Kidney tubule cell (primary cell): ENCODE results near the gene AKAP13.
"Not testable (repeated sequence)": the region's sequence is repeated elsewhere in the genome, so short reads cannot be mapped to it uniquely, and the experiment has no call there.

Source experiments
- DNase-seq: peaks from one replicate; pipeline ENCODE4 v3.0.0-alpha.2; 2018; ENCODE audit warnings: low spot score

The AKAP13 gene

GRCh38 chr15:85625166-85625830, 244.9 kb downstream of the AKAP13 start:
- DNase-seq: no peak

DNA sequence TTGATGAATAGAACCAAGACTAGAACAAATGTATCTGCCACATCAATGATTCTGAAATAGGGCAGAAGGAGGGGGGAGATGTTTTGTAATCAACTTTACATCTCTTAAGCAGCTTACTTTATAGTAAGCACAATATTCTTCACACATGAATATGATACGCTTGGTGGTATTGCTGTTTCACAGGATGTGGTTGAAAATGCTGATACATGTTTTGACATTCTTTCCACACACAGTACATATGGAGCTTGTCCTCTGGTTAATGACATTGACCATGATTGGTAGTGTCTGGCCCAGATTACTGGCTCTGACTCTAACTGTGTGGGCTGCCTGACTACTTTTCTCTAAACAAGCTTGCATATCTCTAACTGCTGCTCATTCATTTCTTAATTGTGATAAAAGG, 245.5 kb downstream of the AKAP13 start:
- DNase-seq: no peak

- DNase-seq: no peak
Observed at GRCh38 chr15:85627213-85627935, 247.0 kb downstream of the AKAP13 start.

- no peak for DNase-seq
Observed at GRCh38 chr15:85630311-85630710, 249.9 kb downstream of the AKAP13 start.

GRCh38 chr15:85631018-85631417, 250.6 kb downstream of the AKAP13 start:
- no peak for DNase-seq

DNA sequence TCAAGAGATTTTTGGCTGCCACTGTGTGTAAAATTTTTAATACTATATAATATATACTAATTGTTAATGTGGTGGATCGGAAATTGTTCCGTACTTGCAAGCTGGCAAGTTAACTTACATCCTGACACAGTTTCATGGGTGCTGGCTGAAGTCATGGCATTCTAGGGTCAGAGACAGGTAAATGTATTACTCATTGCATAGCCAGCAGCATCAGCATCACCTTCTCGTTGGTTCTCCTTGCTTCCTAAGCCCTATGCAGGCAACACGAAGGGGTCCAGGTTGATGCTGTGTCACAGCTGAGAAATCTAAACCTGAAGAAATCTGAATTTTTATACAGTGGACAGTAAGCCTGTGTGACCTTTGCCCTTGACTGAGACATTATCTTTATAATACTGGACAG, 251.6 kb downstream of the AKAP13 start:
- DNase-seq: no peak

GRCh38 chr15:85633859-85634258, 253.5 kb downstream of the AKAP13 start:
- DNase-seq: no peak

- no peak for DNase-seq
Observed at GRCh38 chr15:85636351-85636750, 255.9 kb downstream of the AKAP13 start.

GRCh38 chr15:85639752-85640381, 259.5 kb downstream of the AKAP13 start:
- peak; percentile 39 for DNase-seq

DNA sequence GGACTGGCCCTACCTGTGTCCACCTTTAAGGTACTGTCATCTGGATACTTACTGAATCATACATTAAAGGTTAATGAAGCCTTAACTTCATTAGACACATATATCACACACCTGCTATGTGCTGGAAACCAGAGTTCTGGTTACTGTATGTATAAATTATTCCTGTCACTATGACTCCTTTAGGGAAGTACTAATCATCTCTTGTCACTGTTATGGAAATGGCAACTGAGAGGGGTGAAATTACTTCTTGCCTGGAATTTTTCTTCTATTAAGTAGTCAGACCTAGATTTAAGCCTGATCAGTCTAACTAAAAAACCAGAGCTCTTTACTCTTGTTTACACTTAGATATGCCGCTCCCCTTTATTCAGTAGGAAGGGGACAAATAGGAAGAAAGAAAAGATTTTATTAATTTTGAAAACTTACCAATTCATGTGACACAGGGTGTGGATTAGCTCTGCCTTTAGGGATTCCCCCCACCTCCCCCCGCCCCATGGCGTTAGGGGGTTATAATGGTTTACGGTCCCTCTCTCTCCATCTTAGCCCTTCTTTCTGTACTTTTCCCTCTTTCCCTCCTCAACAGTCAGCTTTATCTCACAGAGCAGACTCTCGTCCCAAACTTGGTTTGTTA, 261.8 kb downstream of the AKAP13 start:
- DNase-seq: peak; percentile 23

DNA sequence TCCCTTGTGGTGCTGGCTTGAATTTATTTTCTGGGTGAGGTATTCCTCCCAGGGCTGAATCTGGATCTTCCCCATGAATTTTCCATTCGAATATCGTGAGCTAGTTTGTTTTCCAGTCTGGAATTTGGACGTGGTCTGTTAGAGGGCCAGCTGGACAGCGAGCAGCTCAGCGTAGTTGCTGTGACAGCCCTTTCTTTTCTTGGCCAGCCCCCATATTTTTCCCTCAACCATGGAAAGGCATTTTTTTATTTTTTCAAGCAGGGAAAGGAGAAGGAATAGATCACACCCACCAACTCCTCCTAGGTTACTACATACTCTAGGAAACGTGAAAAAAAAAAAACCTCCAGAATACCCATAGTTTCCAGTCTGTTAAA, 262.3 kb downstream of the AKAP13 start:
- DNase-seq: no peak

GRCh38 chr15:85646538-85647091, 266.2 kb downstream of the AKAP13 start:
- peak; percentile 89 for DNase-seq

DNA sequence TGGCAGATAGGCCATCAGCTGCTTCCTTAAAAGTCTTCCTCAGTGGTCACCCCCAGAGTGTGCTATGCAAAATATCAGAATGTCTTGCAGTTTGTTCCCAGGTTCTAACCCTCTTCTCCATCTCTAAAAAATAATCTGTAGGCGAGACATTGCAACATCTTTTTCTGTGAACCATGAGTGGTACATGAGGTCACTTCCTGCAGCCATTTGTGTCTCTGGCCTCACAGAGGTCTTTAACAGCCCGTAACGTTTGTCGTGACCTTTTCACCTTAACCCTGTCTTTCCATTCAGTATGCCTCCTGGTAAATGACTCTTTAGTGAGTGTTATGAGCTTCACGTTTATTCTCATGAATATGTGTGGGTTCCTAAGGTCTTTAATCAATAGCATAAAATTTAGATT, 269.0 kb downstream of the AKAP13 start:
- DNase-seq: peak; percentile 69

- no peak for DNase-seq
Observed at GRCh38 chr15:85651548-85651947, 271.1 kb downstream of the AKAP13 start.

DNA sequence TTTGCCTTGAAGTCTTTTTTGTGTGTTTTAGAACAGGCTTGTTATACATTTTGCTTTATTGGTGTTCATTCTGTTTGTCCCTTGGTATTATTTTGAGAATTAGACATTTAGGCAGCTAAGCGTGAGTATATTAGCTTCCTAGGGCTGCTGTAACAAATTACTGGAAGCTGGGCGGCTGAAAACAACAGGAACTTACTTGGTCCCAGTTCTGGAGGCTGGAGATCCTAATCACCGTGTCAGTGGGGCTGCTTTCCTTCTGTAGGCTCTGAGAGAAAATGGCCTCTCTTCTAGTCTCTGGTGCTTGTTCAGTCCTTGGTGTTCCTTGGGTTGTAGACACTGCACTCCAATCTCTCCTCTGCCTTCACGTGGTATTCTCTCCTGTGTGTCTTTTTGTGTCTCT, 272.1 kb downstream of the AKAP13 start:
- no peak for DNase-seq

DNA sequence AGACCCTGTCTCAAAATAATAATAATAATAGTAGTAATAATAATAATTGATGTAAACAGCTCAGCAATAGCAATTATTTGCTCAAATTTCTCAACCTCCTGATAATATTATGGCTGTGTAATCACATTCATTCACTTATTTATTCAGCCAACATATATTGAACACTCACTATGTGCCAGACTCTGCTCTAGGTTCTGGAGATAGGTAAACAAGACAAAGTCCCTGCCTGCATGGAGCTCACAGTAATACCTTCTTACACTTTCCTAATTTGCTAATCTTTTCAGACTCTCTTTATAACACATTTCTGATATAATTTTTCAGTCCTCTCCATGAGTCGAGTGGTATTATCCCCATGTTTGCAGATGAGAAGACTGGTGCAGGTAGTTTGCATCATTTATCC, 276.7 kb downstream of the AKAP13 start:
- no peak for DNase-seq

- DNase-seq: no peak
Observed at GRCh38 chr15:85658816-85659215, 278.4 kb downstream of the AKAP13 start.

- no peak for DNase-seq
Observed at GRCh38 chr15:85661859-85662258, 281.5 kb downstream of the AKAP13 start.

DNA sequence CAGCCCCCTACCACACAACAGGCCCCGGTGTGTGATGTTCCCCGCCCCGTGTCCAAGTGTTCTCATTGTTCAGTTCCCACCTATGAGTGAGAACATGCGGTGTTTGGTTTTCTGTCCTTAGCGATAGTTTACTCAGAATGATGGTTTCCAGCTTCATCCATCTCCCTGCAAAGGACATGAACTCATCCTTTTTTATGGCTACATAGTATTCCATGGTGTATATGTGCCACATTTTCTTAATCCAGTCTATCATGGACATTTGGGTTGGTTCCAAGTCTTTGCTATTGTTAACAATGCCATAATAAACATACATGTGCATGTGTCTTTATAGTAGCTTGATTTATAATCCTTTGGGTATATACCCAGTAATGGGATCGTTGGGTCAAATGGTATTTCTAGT, 285.3 kb downstream of the AKAP13 start:
- DNase-seq: not testable (repeated sequence)

DNA sequence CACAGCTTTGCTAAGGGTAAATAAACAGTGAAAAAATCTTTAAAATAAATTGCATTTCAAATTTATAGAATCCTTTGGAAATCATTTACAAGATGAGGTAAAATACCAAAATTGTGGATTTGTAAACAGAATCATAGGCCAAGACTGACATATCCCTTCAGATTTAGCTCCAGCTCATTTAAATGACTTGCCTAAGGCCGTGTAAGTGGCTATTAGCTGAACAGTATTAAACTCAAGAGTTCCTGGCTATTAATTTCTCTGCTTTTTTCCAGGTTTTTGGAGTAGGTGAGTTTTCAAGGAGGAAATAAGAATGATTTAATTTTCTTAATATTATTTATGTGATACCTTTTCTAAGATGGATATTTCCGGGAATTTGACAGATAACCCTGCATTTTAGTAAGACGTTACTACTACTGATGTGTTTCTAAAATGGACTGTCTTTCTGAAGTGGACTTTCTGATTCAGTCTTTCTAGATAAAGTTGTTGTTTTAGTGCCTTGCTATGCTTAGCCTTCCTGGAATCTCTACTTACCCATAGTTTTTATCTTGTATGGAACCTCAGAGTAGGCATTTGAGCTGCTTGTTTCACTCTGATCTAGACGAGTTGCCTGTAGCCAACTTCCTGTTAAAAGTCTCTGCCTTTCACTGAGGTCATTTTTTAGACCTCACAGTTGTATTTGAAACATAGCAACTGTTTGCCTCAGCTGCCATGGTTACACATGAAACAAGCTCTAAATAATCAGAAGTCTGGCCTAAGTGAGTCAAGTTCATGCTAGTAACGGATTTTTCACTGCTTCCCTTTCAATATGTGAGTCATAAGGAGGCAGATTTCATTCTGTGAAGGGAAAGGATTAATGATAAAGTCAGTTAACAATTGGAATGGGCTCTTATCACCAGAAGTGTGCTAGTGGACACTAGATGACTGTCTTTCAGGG, 287.4 kb downstream of the AKAP13 start:
- DNase-seq: peak; percentile 100

DNA sequence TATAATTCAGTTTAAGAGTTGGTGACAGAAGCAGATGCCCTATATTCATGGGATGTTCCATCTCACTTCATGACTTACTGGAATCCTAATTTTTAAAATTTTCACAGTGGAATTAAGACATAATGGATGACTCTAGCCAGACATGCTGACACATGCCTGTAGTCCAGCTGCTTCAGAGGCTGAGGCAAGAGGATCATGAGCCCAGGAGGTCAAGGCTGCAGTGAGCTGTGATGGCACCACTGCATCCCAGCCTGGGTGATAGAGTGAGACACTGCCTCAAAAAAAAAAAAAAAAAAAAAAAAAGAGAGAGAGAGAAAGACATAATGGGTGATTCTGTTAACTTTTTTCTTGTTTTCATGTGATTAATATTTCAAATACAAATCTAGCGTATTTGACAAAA, 290.8 kb downstream of the AKAP13 start:
- DNase-seq: no peak
